Measurements from ENCODE around the gene HMCN2.

- no peak for TF ChIP-seq EP300 (IDR thresholded peaks at IDR 0.05)
- TF ChIP-seq POLR2AphosphoS5 (IDR thresholded peaks at IDR 0.05) = no peak
- peak in 1 of 6 experiments; percentile 14 for TF ChIP-seq CTCF (IDR thresholded peaks at IDR 0.05)
Observed at GRCh38 chr9:130220352-130220751, 45.2 kb upstream of the HMCN2 start.

Data from upper lobe of left lung (tissue), 4 donors.